SU-DHL-6 (cell line): ENCODE results near the gene AGXT2.

ENCODE experiments used
- EZH2phosphoT487 ChIP-seq: fragments of 200-600 bp; sonication (generic), shearing (Covaris generic); conservative IDR thresholded peaks from 2 replicates; pipeline ENCODE4 v1.6.1; 2018; ENCODE audit warnings: mild to moderate bottlenecking, antibody characterized with exemption, low read length, moderate library complexity, mixed read lengths
- TF ChIP-seq, protein P1 (sequence below): fragments of 200-600 bp; sonication (generic); IDR thresholded peaks from one replicate; pipeline ENCODE4 v1.5.1; 2017; ENCODE audit warnings: antibody characterized with exemption, mild to moderate bottlenecking, low read length, moderate library complexity; ENCODE audit not compliant: insufficient read depth, poor library complexity, severe bottlenecking

GRCh38 chr5:35081134-35081533 lies 33.4 kb upstream of the AGXT2 start:
- TF ChIP-seq, protein P1, sequence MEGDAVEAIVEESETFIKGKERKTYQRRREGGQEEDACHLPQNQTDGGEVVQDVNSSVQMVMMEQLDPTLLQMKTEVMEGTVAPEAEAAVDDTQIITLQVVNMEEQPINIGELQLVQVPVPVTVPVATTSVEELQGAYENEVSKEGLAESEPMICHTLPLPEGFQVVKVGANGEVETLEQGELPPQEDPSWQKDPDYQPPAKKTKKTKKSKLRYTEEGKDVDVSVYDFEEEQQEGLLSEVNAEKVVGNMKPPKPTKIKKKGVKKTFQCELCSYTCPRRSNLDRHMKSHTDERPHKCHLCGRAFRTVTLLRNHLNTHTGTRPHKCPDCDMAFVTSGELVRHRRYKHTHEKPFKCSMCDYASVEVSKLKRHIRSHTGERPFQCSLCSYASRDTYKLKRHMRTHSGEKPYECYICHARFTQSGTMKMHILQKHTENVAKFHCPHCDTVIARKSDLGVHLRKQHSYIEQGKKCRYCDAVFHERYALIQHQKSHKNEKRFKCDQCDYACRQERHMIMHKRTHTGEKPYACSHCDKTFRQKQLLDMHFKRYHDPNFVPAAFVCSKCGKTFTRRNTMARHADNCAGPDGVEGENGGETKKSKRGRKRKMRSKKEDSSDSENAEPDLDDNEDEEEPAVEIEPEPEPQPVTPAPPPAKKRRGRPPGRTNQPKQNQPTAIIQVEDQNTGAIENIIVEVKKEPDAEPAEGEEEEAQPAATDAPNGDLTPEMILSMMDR: no peak
- TF ChIP-seq EZH2phosphoT487: no peak
